Sigmoid colon (tissue), 7 donors: ENCODE measurements around the gene SBK3. TPM values are rescaled to one million over a fixed set of nuclear protein-coding genes. Genes with fewer than 3 reads are reported as not detected.
"Not testable (repeated sequence)": the region's sequence is repeated elsewhere in the genome, so short reads cannot be mapped to it uniquely, and the experiment has no call there.

Experiments
- DNase-seq: peaks from one replicate; pipeline ENCODE4 v3.0.0-alpha.2; 2019
- H3K27ac ChIP-seq, 4 donors: fragments of 200-600 bp; sonication (generic); one replicate each; pipeline ENCODE4 v1.5.1; 2016 to 2019; ENCODE audit warnings: mild to moderate bottlenecking in 1 of 4
- H3K27me3 ChIP-seq, 3 donors: fragments of 200-600 bp; sonication (generic); one replicate each; pipeline ENCODE4 v1.5.1; 2019; ENCODE audit warnings: mild to moderate bottlenecking in 1 of 3
- H3K36me3 ChIP-seq, 4 donors: fragments of 200-600 bp; sonication (generic); one replicate each; pipeline ENCODE4 v1.5.1; 2016 to 2019
- H3K4me1 ChIP-seq, 4 donors: fragments of 200-600 bp; sonication (generic); one replicate each; pipeline ENCODE4 v1.5.1; 2017 to 2019
- H3K4me3 ChIP-seq, 4 donors: fragments of 200-600 bp; sonication (generic); one replicate each; pipeline ENCODE4 v1.5.1; 2017 to 2019; ENCODE audit warnings: mild to moderate bottlenecking in 2 of 4, moderate library complexity in 1 of 4
- H3K9me3 ChIP-seq, 4 donors: fragments of 200-600 bp in 3 of 4; sonication (generic) in 3 of 4; one replicate each; pipeline versions ENCODE4 v1.5.1 to v1.6.1; 2013 to 2019
- EP300 ChIP-seq, 4 donors: sonication (generic); formaldehyde crosslinking; IDR thresholded peaks; one replicate each; pipeline ENCODE4 v1.6.1; 2017; ENCODE audit warnings: antibody characterized with exemption in 4 of 4
- POLR2A ChIP-seq, 2 donors: fragments of 450-650 bp; IDR thresholded peaks; one replicate each; pipeline ENCODE4 v1.6.1; 2016; ENCODE audit warnings: antibody characterized with exemption in 2 of 2, mild to moderate bottlenecking in 2 of 2, moderate library complexity in 2 of 2
- POLR2AphosphoS5 ChIP-seq, 4 donors: sonication (generic); formaldehyde crosslinking; IDR thresholded peaks; one replicate each; pipeline ENCODE4 v1.6.1; 2017; ENCODE audit warnings: antibody characterized with exemption in 4 of 4
- WGBS, 2 donors: extraction: QIAGEN DNeasy Blood & Tissue Kit; methylation state at CpG; one replicate each; pipeline ENCODE4 v1.1.7; 2013; 5-methylcytosine and 5-hydroxymethylcytosine counted together
- intact Hi-C: fragments of 100-400 bp; cut with DNase I; formaldehyde crosslinking; loops from one replicate; pipeline ENCODE4 v1.15.1; 2023
- polyA plus RNA-seq, 3 donors: library from polyadenylated mRNA; stranded (reverse); fragments of 200-250 nt; gene quantifications; one replicate each; pipeline ENCODE4 v1.2.3, GENCODE V29; 2013
- total RNA-seq, 4 donors: library from RNA; depleted of rRNA; stranded (reverse); fragments of >200 nt; gene quantifications; one replicate each; pipeline ENCODE4 v1.1.0, GENCODE V29; 2016
- TF ChIP-seq, protein P1 (sequence below), 4 experiments: fragments of 450-650 bp in 3 of 4; fragments of 200-600 bp in 1 of 4; IDR thresholded peaks; one replicate each; pipeline ENCODE4 v1.5.1; 2016 to 2019; ENCODE audit warnings: antibody characterized with exemption in 4 of 4, mild to moderate bottlenecking in 3 of 4, moderate library complexity in 2 of 4
- donor health status: healthy with polysubstance abuse.
- donor health status: Bipolar disorder and iron deficiency.
- donor health status: healthy.

The SBK3 gene
- total and polyA plus RNA-seq, 7 donors = 0.23 to 0.36 TPM; not detected in 5

DNA sequence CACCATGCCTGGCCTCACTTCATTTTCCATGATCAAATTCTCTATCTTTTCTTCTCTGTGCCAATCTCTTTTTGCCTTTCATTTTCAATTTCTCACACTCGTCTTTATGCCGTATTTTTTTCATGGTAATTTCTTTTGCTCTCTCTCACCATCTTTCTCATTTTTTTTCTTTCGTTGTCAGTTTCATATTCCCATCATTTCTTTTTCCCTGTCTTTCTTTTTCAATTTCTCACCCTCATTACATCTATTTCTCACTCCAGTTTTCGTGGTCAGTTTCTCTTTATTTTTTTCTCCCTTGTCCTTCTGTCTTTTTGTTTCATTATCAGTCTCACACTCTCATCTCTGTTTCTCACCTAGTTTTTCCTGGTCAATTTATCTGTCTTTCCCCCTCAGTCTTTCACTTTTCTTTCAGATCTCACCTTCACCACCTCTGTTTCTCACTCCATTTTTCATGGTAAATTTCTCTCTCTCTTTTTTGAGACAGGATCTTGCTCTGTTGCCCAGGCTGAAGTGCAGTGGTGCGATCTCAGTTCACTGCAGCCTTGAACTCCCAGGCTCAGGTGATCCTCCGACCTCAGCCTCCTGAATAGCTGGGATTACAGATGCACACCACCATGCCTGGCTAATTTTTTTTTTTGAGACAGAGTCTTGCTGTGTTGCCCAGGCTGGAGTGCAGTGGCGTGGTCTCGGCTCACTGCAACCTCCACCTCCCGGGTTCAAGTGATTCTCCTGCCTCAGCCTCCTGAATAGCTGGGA, 43.0 kb downstream of the SBK3 start:
- intact Hi-C loops = loop anchor here (5.0 to 10.0 kb wide), 2 partner anchors 98 to 360 kb away; partner anchors contain the start of gene UBE2S
- no peaks in the 10 kb centered on the region for H3K9me3 ChIP-seq
- H3K27ac ChIP-seq = no peak overlapping the region
- no peaks in the 10 kb centered on the region for H3K27me3 ChIP-seq
- H3K4me3 ChIP-seq = no peak overlapping the region
- WGBS, 2 donors = 78 to 88% methylated on average over 9 of the region's 9 CpGs
- DNase-seq = no peak
- peaks cover 0 to 29% (median 13%) of the 10 kb centered on the region in 4 donors for H3K4me1 ChIP-seq
- peaks cover 11 to 43% (median 19%) of the 10 kb centered on the region in 4 donors for H3K36me3 ChIP-seq
- TF ChIP-seq, protein P1, sequence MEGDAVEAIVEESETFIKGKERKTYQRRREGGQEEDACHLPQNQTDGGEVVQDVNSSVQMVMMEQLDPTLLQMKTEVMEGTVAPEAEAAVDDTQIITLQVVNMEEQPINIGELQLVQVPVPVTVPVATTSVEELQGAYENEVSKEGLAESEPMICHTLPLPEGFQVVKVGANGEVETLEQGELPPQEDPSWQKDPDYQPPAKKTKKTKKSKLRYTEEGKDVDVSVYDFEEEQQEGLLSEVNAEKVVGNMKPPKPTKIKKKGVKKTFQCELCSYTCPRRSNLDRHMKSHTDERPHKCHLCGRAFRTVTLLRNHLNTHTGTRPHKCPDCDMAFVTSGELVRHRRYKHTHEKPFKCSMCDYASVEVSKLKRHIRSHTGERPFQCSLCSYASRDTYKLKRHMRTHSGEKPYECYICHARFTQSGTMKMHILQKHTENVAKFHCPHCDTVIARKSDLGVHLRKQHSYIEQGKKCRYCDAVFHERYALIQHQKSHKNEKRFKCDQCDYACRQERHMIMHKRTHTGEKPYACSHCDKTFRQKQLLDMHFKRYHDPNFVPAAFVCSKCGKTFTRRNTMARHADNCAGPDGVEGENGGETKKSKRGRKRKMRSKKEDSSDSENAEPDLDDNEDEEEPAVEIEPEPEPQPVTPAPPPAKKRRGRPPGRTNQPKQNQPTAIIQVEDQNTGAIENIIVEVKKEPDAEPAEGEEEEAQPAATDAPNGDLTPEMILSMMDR (IDR thresholded peaks at IDR 0.05) = no peak
- TF ChIP-seq POLR2A (IDR thresholded peaks at IDR 0.05) (no peak), POLR2AphosphoS5 (IDR thresholded peaks at IDR 0.05) (no peak), EP300 (IDR thresholded peaks at IDR 0.05) (no peak)

DNA sequence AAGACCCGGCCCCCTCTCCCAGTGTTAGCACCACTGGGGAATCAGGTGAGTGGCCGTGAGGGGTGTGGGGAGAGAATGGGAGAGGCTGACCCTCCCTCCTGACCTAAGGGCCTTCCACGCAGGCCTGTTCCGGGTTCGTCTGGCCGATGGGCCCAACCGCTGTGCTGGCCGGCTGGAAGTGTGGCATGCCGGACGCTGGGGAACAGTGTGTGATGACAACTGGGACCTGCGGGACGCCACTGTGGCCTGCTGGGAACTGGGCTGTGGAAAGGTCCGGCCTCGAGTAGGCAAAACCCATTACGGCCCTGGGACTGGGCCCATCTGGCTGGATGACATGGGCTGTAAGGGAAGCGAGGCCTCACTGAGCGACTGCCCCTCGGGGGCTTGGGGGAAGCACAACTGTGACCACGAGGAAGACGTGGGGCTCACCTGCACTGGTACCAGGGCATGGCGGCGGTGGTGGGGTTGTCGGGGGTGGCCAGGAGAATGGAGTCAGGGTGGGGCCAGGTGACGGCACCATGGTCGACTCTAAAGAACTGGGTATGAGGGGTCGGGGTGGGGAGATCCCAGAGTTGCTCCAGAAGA, 44.9 kb downstream of the SBK3 start:
- Histone ChIP-seq H3K36me3 (peaks cover 11 to 42% (median 24%) of the 10 kb centered on the region in 4 donors), H3K27me3 (no peaks in the 10 kb centered on the region), H3K4me3 (no peak overlapping the region), H3K9me3 (no peaks in the 10 kb centered on the region), H3K4me1 (peaks cover 0 to 29% (median 13%) of the 10 kb centered on the region in 4 donors), H3K27ac (no peak overlapping the region)
- intact Hi-C loops = loop anchor here (5.0 to 10.0 kb wide), 2 partner anchors 96 to 358 kb away; partner anchors contain the start of gene UBE2S
- no peak for TF ChIP-seq EP300 (IDR thresholded peaks at IDR 0.05)
- no peak for TF ChIP-seq POLR2A (IDR thresholded peaks at IDR 0.05)
- TF ChIP-seq POLR2AphosphoS5 (IDR thresholded peaks at IDR 0.05) = no peak
- TF ChIP-seq, protein P1 (IDR thresholded peaks at IDR 0.05) = no peak
- 93% methylated on average over 26 of the region's 26 CpGs for WGBS, 2 donors
- no peak for DNase-seq

DNA sequence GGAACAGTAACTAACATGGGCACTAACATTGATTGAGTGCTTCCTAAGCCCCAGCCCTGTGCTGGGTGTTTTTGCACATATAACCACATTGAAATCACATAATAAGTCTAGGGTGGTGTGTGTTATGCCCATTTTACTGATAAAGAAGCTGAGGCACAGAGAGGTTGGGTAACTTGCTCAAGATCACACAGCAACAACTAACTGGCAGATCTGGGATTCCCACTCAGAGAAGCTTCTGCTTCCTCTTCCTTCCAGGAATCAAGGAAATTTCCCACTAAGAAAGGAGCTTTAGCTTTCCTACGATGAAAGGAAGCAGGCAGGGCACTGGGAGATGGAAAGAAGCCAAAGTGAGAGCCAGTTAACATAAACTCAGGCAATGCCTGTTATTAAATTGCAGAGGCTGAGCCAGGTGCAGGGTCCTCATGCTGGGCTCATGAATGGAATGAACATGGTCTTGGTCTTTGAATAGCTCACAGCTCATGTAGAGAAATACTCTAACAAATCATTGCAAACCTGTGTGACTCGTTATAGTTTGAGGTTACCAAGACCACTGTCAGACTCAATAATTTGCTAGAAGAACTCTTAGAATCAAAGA, 47.0 kb downstream of the SBK3 start:
- no peaks in the 10 kb centered on the region for H3K27me3 ChIP-seq
- WGBS, 2 donors = 30 to 54% methylated on average over 2 of the region's 2 CpGs
- no peak overlapping the region for H3K4me3 ChIP-seq
- peaks cover 11 to 39% (median 24%) of the 10 kb centered on the region in 4 donors for H3K36me3 ChIP-seq
- peak overlapping the region in 1 of 4 donors; percentile 53 for H3K27ac ChIP-seq
- H3K4me1 ChIP-seq = peaks cover 0 to 23% (median 17%) of the 10 kb centered on the region in 4 donors
- no peak for TF ChIP-seq POLR2AphosphoS5 (IDR thresholded peaks at IDR 0.05)
- no peak for TF ChIP-seq POLR2A (IDR thresholded peaks at IDR 0.05)
- TF ChIP-seq, protein P1 (IDR thresholded peaks at IDR 0.05) = no peak
- TF ChIP-seq EP300 (IDR thresholded peaks at IDR 0.05) = no peak
- H3K9me3 ChIP-seq = no peaks in the 10 kb centered on the region
- intact Hi-C loops = loop anchor here (10.0 kb wide), 1 partner anchor 214 kb away; the partner anchor contains the start of genes BRSK1 and HSPBP1
- DNase-seq = no peak

DNA sequence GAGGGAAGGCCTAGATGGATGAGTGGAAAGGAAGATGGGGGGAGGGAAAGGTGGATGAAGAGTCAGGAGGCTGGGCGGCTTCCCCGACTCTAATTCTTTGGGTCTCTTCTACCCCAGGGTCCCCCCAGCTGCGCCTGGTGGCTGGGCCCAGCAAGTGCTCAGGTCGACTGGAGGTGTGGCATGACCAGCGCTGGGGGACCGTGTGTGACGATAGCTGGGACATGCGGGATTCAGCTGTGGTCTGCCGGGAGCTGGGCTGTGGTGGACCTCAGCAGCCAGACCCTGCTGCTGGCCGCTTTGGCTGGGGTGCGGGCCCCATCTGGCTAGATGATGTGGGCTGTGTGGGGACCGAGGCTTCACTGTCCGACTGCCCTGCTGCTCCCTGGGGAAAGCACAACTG, 47.6 kb downstream of the SBK3 start:
- intact Hi-C loops = loop anchor here (10.0 kb wide), 1 partner anchor 213 kb away; the partner anchor contains the start of genes BRSK1 and HSPBP1
- Histone ChIP-seq H3K4me1 (peaks cover 0 to 27% (median 21%) of the 10 kb centered on the region in 4 donors), H3K27ac (peak overlapping the region in 1 of 4 donors; percentile 53), H3K36me3 (peaks cover 11 to 39% (median 24%) of the 10 kb centered on the region in 4 donors), H3K9me3 (no peaks in the 10 kb centered on the region), H3K4me3 (no peak overlapping the region), H3K27me3 (no peaks in the 10 kb centered on the region)
- WGBS, 2 donors = 87 to 90% methylated on average over 13 of the region's 13 CpGs
- TF ChIP-seq EP300 (IDR thresholded peaks at IDR 0.05) (no peak), POLR2AphosphoS5 (IDR thresholded peaks at IDR 0.05) (no peak), POLR2A (IDR thresholded peaks at IDR 0.05) (no peak)
- TF ChIP-seq, protein P1 (IDR thresholded peaks at IDR 0.05) = no peak
- DNase-seq = no peak

DNA sequence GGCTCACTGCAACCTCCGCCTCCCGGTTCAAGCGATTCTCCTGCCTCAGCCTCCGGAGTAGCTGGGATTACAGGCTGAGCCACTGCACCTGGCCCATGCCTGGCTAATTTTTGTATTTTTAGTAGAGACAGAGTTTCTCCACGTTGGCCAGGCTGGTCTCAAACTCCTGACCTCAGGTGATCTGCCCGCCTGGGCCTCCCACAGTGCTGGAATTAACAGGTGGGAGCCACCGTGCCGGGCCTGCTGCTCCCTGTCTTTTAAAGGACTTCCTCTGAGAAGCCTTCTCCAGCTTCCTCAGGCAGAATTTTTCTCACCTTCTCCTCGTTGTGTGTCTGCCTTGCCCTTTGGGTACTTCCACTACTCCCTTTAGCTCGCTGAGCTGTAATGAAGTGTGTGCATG, 48.5 kb downstream of the SBK3 start:
- 77 to 81% methylated on average over 10 of the region's 10 CpGs for WGBS, 2 donors
- H3K27me3 ChIP-seq, H3K9me3 ChIP-seq, H3K4me3 ChIP-seq, H3K27ac ChIP-seq, DNase-seq: not testable (repeated sequence)
- peaks cover 0 to 36% (median 30%) of the 10 kb centered on the region in 4 donors for H3K4me1 ChIP-seq
- peaks cover 11 to 35% (median 23%) of the 10 kb centered on the region in 4 donors for H3K36me3 ChIP-seq
- intact Hi-C loops = loop anchor here (10.0 kb wide), 1 partner anchor 212 kb away; the partner anchor contains the start of genes BRSK1 and HSPBP1
